B cell (primary cell): ENCODE measurements around the gene RAD51B. TPM values are rescaled to one million over a fixed set of nuclear protein-coding genes. Genes with fewer than 3 reads are reported as not detected.
A peak's percentile ranks its signal among the peaks of the same experiment; 100 is the strongest.

Source experiments
- ATAC-seq: fragments of 200-7000 bp; cut with Tn5 transposase; one replicate; pipeline ENCODE4 v1.10.0; 2021; ENCODE audit warnings: low read depth, mild to moderate bottlenecking, moderate number of reproducible peaks, moderate library complexity
- CTCF ChIA-PET: fragments of 350-600 bp; sonication (Branson Sonifier 250); formaldehyde crosslinking; loops from one replicate; lab custom pipeline; 2021; ENCODE audit warnings: antibody characterized with exemption, inconsistent platforms; lab: Charles Lee
- POLR2A ChIA-PET: fragments of 350-600 bp; sonication (Branson Sonifier 250); formaldehyde crosslinking; loops from one replicate; lab custom pipeline; 2021; ENCODE audit warnings: antibody characterized with exemption; lab: Charles Lee
- DNase-seq: peaks from one replicate; pipeline ENCODE4 v3.0.0; 2013
- H2AFZ ChIP-seq: 2 replicates; pipeline ENCODE4 v1.6.1; 2012; ENCODE audit warnings: mild to moderate bottlenecking, low read depth, low read length; ENCODE audit not compliant: insufficient read depth, poor library complexity, severe bottlenecking
- H3K27ac ChIP-seq, 2 donors: 1 replicate in 1 of 2; 2 replicates in 1 of 2; pipeline ENCODE4 v1.5.1; 2012 to 2013; ENCODE audit warnings: low read length in 2 of 2, mild to moderate bottlenecking in 2 of 2, moderate library complexity in 1 of 2
- H3K27me3 ChIP-seq, 4 experiments: fragments of 200-600 bp in 1 of 4; sonication (generic) in 1 of 4; replicated peaks in 1 of 4; 1 replicate in 2 of 4; 2 replicates in 2 of 4; pipeline versions ENCODE4 v1.6.1 to v1.7.0; 2013 to 2016; ENCODE audit warnings: low read length in 3 of 4, mild to moderate bottlenecking in 2 of 4, mixed read lengths in 1 of 4, moderate library complexity in 1 of 4; ENCODE audit not compliant: insufficient read depth in 4 of 4, control insufficient read depth in 3 of 4; ENCODE audit errors: control extremely low read depth in 1 of 4
- H3K36me3 ChIP-seq, 2 experiments: replicated peaks in 1 of 2; 1 replicate in 1 of 2; 2 replicates in 1 of 2; pipeline versions ENCODE4 v1.6.1 to v1.7.1; 2013; ENCODE audit warnings: low read length in 1 of 2; ENCODE audit not compliant: insufficient read depth in 2 of 2, control insufficient read depth in 1 of 2; ENCODE audit errors: control extremely low read depth in 1 of 2, extremely low read depth in 1 of 2
- H3K4me1 ChIP-seq, 2 donors: fragments of 200-600 bp in 1 of 2; sonication (generic) in 1 of 2; 1 replicate in 1 of 2; 2 replicates in 1 of 2; pipeline versions ENCODE4 v1.5.1 to v1.6.1; 2013 to 2017; ENCODE audit warnings: low read length in 2 of 2; ENCODE audit not compliant: control insufficient read depth in 2 of 2, insufficient read depth in 2 of 2
- H3K4me2 ChIP-seq: replicated peaks from 2 replicates; pipeline ENCODE3; 2012; ENCODE audit warnings: mild to moderate bottlenecking, low read depth, low read length; ENCODE audit not compliant: poor library complexity, severe bottlenecking
- H3K4me3 ChIP-seq, 5 experiments: fragments of 200-600 bp in 1 of 5; sonication (generic) in 1 of 5; 1 replicate in 3 of 5; 2 replicates in 2 of 5; pipeline versions ENCODE4 v1.5.1 to v1.7.0; 2011 to 2016; ENCODE audit warnings: low read length in 4 of 5, mild to moderate bottlenecking in 4 of 5, low read depth in 2 of 5, control low read depth in 1 of 5, moderate library complexity in 1 of 5; ENCODE audit not compliant: insufficient read depth in 1 of 5; ENCODE audit errors: control extremely low read depth in 1 of 5, extremely low read depth in 1 of 5
- H3K79me2 ChIP-seq: fragments of 200-600 bp; sonication (generic); one replicate; pipeline ENCODE4 v1.6.0; 2016; ENCODE audit warnings: low read length; ENCODE audit not compliant: control insufficient read depth, insufficient read depth
- H3K9ac ChIP-seq: fragments of 200-600 bp; sonication (generic); 2 replicates; pipeline ENCODE4 v1.6.1; 2017; ENCODE audit warnings: mild to moderate bottlenecking, low read length, moderate library complexity
- H3K9me3 ChIP-seq, 3 donors: one replicate each; pipeline versions ENCODE4 v1.6.1 to v1.7.1; 2013; ENCODE audit warnings: low read length in 2 of 3; ENCODE audit not compliant: control insufficient read depth in 2 of 3, insufficient read depth in 1 of 3; ENCODE audit errors: control extremely low read depth in 1 of 3
- H4K20me1 ChIP-seq: 2 replicates; pipeline ENCODE4 v1.6.0; 2012; ENCODE audit warnings: mild to moderate bottlenecking, low read length; ENCODE audit not compliant: insufficient read depth, control insufficient read depth, poor library complexity, severe bottlenecking
- H3K27ac Mint-ChIP-seq: one replicate; pipeline ENCODE4 v1.8.0; 2021; ENCODE audit warnings: mixed read lengths
- H3K27me3 Mint-ChIP-seq: one replicate; pipeline ENCODE4 v1.8.0; 2021; ENCODE audit warnings: mixed read lengths
- H3K4me1 Mint-ChIP-seq: one replicate; pipeline ENCODE4 v1.8.0; 2021; ENCODE audit warnings: mixed read lengths
- H3K4me3 Mint-ChIP-seq: one replicate; pipeline ENCODE4 v1.8.0; 2021; ENCODE audit warnings: mixed read lengths
- H3K9me3 Mint-ChIP-seq: one replicate; pipeline ENCODE4 v1.8.0; 2022; ENCODE audit warnings: mixed read lengths; ENCODE audit not compliant: insufficient read depth
- CTCF ChIP-seq: fragments of 200-600 bp; IDR thresholded peaks from one replicate; pipeline ENCODE4 v1.8.0; 2022; ENCODE audit warnings: antibody characterized with exemption, mild to moderate bottlenecking
- EZH2 ChIP-seq: IDR thresholded peaks from 2 replicates; pipeline ENCODE4 v1.6.1; 2012; ENCODE audit warnings: borderline replicate concordance, low read depth, mild to moderate bottlenecking, moderate library complexity, low read length; ENCODE audit not compliant: insufficient read depth, poor library complexity, severe bottlenecking
- WGBS: methylation state at CpG from one replicate; pipeline ENCODE4 v1.1.5; 2013; ENCODE audit warnings: missing lambda C conversion rate; ENCODE audit not compliant: insufficient coverage; 5-methylcytosine and 5-hydroxymethylcytosine counted together
- intact Hi-C: fragments of 100-400 bp; cut with micrococcal nuclease; formaldehyde crosslinking; loops from one replicate; pipeline ENCODE4 v1.10.0; 2022
- polyA plus RNA-seq: library from polyadenylated mRNA; depleted of rRNA; stranded (reverse); fragments of >200 nt; gene quantifications from 2 replicates; pipeline ENCODE4 v1.2.3, GENCODE V29; 2012
- total RNA-seq, 2 donors: library from RNA; stranded (reverse); fragments of 120-200 nt in 1 of 2; gene quantifications; 1 replicate in 1 of 2; 2 replicates in 1 of 2; pipeline versions ENCODE4 v1.2.3 to v1.2.4, GENCODE V29; 2013 to 2022

Gene RAD51B
- total and polyA plus RNA-seq, 2 donors (not counting 1 experiment from before 2014, with no cell fraction given), result 6.5 to 60.6 TPM

- POLR2A ChIA-PET, result no interaction called here
- Histone ChIP-seq H3K9ac (no peak overlapping the region), H3K4me1 (peaks cover 18 to 22% of the 10 kb centered on the region in 2 donors), H3K79me2 (no peaks in the 10 kb centered on the region), H3K27ac (no peak overlapping the region), H4K20me1 (no peaks in the 10 kb centered on the region), H3K4me2 (no peak overlapping the region), H2AFZ (no peak overlapping the region), H3K27me3 (no peaks in the 10 kb centered on the region), H3K4me3 (no peak overlapping the region), H3K9me3 (peaks cover 0 to 3% (median 0%) of the 10 kb centered on the region in 3 donors), H3K36me3 (no peaks in the 10 kb centered on the region)
- Mint-ChIP-seq H3K4me3 (no peak overlapping the region), H3K9me3 (no peaks in the 10 kb centered on the region), H3K27me3 (no peaks in the 10 kb centered on the region), H3K4me1 (peaks cover 23% of the 10 kb centered on the region), H3K27ac (no peak overlapping the region)
- no peak for TF ChIP-seq EZH2
- TF ChIP-seq CTCF, result no peak
- no peak for DNase-seq
- CTCF ChIA-PET, result no interaction called here
- intact Hi-C loops, result no loop called here
- ATAC-seq, result no peak
- WGBS, result 83% methylated on average over 2 of the region's 4 CpGs
Measured at GRCh38 chr14:68591786-68592185, 772.2 kb downstream of the RAD51B start.

- Histone ChIP-seq H3K36me3 (no peaks in the 10 kb centered on the region), H3K9me3 (peaks cover 0 to 3% (median 0%) of the 10 kb centered on the region in 3 donors), H3K9ac (no peak overlapping the region), H3K79me2 (no peaks in the 10 kb centered on the region), H3K27me3 (no peaks in the 10 kb centered on the region), H4K20me1 (no peaks in the 10 kb centered on the region), H2AFZ (no peak overlapping the region), H3K4me3 (no peak overlapping the region), H3K4me2 (no peak overlapping the region), H3K4me1 (peaks cover 18 to 22% of the 10 kb centered on the region in 2 donors), H3K27ac (no peak overlapping the region)
- intact Hi-C loops, result no loop called here
- H3K27me3 Mint-ChIP-seq, result no peaks in the 10 kb centered on the region
- ChIA-PET CTCF (no interaction called here), POLR2A (no interaction called here)
- H3K9me3 Mint-ChIP-seq, result no peaks in the 10 kb centered on the region
- TF ChIP-seq EZH2, result no peak
- H3K27ac Mint-ChIP-seq, result peak overlapping the region; percentile 10
- H3K4me3 Mint-ChIP-seq, result peak overlapping the region; percentile 10
- DNase-seq (no peak), ATAC-seq (no peak)
- WGBS, result 100% methylated on average over 7 of the region's 7 CpGs
- H3K4me1 Mint-ChIP-seq, result peaks cover 23% of the 10 kb centered on the region
Measured at GRCh38 chr14:68592948-68593556, 773.5 kb downstream of the RAD51B start.
